Erythroblast (primary cell): Measurements from ENCODE around the gene S100A12.

Experiments
- GATA1 ChIP-seq: IDR thresholded peaks from 2 replicates; pipeline ENCODE4 v1.6.1; 2011; ENCODE audit warnings: low read depth, mild to moderate bottlenecking, control low read depth, low read length, moderate library complexity
- POLR2A ChIP-seq: IDR thresholded peaks from 2 replicates; pipeline ENCODE4 v1.6.1; 2011; ENCODE audit warnings: mild to moderate bottlenecking, low read length

DNA sequence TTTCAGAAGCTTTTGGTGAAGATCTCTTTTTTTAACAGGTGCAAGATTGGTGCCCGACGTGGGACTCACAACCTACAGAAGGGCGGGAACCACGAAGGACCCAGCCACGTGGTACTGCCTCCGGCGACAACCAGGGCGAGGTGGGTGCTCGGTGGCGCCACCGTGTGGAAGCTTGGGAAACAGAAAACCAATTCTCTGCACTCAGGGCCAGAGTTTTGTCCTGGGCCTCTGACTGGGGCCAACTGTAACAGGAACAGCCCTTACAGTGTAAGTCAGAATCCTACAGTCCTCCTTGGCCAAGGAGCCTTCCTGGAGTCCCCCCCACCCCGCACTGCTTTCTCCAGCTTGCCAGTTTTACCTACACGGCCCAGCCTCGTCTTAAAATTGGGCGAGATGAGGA, 29.3 kb upstream of the S100A12 start:
- TF ChIP-seq POLR2A (no peak), GATA1 (no peak)
